Measurements from ENCODE around the gene FBXO31. TPM values are rescaled to one million over a fixed set of nuclear protein-coding genes. Genes with fewer than 3 reads are reported as not detected.

FBXO31 gene
- total and polyA plus RNA-seq, 2 donors (not counting 1 experiment from before 2014, with no cell fraction given), result 17.8 to 32.9 TPM

DNA sequence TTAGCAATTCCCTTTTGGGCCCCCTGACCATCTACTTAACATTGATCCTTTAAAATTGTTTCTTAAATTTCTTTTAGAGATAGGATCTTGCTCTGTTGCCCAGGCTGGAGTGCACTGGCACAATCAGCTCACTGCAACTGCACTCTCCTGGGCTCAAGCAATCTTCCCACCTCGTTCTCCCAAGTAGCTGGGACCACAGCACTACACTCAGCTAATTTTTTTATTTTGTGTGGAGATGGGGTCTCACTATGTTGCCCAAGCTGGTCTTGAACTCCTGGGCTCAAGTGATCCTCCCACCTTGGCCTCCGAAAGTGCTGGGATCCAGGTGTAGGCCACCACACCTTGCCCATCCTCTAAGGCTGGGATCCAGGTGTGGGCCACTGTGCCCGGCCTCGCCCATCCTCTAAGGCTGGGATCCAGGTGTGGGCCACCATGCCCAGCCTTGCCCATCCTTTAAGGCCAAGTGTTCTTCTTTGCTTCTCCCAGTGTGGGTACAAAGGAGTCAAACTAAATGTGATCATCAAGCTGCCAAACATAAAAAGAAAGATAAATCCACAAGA, 79.5 kb downstream of the FBXO31 start:
- TF ChIP-seq, protein P1, sequence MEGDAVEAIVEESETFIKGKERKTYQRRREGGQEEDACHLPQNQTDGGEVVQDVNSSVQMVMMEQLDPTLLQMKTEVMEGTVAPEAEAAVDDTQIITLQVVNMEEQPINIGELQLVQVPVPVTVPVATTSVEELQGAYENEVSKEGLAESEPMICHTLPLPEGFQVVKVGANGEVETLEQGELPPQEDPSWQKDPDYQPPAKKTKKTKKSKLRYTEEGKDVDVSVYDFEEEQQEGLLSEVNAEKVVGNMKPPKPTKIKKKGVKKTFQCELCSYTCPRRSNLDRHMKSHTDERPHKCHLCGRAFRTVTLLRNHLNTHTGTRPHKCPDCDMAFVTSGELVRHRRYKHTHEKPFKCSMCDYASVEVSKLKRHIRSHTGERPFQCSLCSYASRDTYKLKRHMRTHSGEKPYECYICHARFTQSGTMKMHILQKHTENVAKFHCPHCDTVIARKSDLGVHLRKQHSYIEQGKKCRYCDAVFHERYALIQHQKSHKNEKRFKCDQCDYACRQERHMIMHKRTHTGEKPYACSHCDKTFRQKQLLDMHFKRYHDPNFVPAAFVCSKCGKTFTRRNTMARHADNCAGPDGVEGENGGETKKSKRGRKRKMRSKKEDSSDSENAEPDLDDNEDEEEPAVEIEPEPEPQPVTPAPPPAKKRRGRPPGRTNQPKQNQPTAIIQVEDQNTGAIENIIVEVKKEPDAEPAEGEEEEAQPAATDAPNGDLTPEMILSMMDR (IDR thresholded peaks at IDR 0.05), result no peak
- TF ChIP-seq EZH2 (IDR thresholded peaks at IDR 0.05; ENCODE audit: borderline replicate concordance, insufficient read depth, low read depth, low read length, poor library complexity, severe bottlenecking), result no peak
- H3K4me3 ChIP-seq (ENCODE audit: control extremely low read depth in 1 of 5, extremely low read depth in 1 of 5, insufficient read depth in 1 of 5, low read depth in 2 of 5, low read length in 4 of 5), result no peak overlapping the region
- intact Hi-C loops (cut with micrococcal nuclease), result no loop called here
- H3K27me3 ChIP-seq (replicated peaks in 1 of 4; ENCODE audit: control extremely low read depth in 1 of 4, control insufficient read depth in 3 of 4, insufficient read depth in 4 of 4, low read length in 3 of 4), result no peaks in the 10 kb centered on the region
- no peaks in the 10 kb centered on the region for H3K36me3 ChIP-seq (replicated peaks in 1 of 2; ENCODE audit: control extremely low read depth in 1 of 2, control insufficient read depth in 1 of 2, extremely low read depth in 1 of 2, insufficient read depth in 2 of 2, low read length in 1 of 2)
- whole genome bisulfite sequencing (ENCODE audit: insufficient coverage), result 93% methylated on average over 3 of the region's 4 CpGs
- H3K4me2 ChIP-seq (replicated peaks; ENCODE audit: low read depth, low read length, poor library complexity, severe bottlenecking), result no peak overlapping the region
- H4K20me1 ChIP-seq (ENCODE audit: control insufficient read depth, insufficient read depth, low read length, poor library complexity, severe bottlenecking), result no peaks in the 10 kb centered on the region
- H2AFZ ChIP-seq (ENCODE audit: insufficient read depth, low read depth, low read length, poor library complexity, severe bottlenecking), result no peak overlapping the region
- peaks cover 0 to 6% (median 0%) of the 10 kb centered on the region in 3 donors for H3K9me3 ChIP-seq (ENCODE audit: control extremely low read depth in 1 of 3, control insufficient read depth in 2 of 3, insufficient read depth in 1 of 3, low read length in 2 of 3)
- ATAC-seq (ENCODE audit: low read depth) (no peak), DNase-seq (no peak)
- Mint-ChIP-seq H3K4me1 (no peaks in the 10 kb centered on the region), H3K4me3 (no peak overlapping the region), H3K9me3 (ENCODE audit: insufficient read depth) (no peaks in the 10 kb centered on the region), H3K27me3 (no peaks in the 10 kb centered on the region), H3K27ac (no peak overlapping the region)
- no peak overlapping the region for H3K27ac ChIP-seq (ENCODE audit: low read length in 2 of 2)
- H3K9ac ChIP-seq (ENCODE audit: low read length), result no peak overlapping the region
- H3K79me2 ChIP-seq (ENCODE audit: control insufficient read depth, insufficient read depth, low read length), result no peaks in the 10 kb centered on the region
- ChIA-PET CTCF (no interaction called here), POLR2A (no interaction called here)
- H3K4me1 ChIP-seq (ENCODE audit: control insufficient read depth in 2 of 2, insufficient read depth in 2 of 2, low read length in 2 of 2), result no peaks in the 10 kb centered on the region

DNA sequence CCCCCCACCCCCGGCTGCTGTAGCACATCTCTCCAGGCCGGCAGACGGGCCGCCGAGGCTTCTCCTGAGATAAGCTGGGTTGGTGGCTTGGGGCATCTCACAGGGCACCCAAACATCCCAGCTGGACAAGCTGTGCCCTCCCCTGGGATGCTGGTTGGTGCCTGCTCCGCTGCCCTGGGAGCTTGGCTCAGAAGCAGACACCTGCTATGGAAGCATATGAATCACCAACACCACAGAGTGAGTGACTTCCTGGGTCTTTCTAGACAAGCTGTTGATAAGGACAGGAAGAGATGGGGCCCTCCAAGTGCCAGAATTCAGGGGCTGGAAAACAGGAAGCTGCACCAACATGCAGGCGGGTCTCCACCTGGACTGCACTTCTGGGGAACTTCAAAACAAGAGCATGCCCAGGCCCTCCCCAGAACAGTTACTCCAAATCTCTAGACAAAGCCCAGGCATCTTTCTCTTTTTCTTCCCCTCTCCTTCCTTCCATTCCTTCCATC, 80.1 kb downstream of the FBXO31 start:
- WGBS (ENCODE audit: insufficient coverage), result 57% methylated on average over 2 of the region's 7 CpGs
- H3K4me2 ChIP-seq (replicated peaks; ENCODE audit: low read depth, low read length, poor library complexity, severe bottlenecking), result no peak overlapping the region
- H3K27ac ChIP-seq (ENCODE audit: low read length in 2 of 2), result no peak overlapping the region
- Mint-ChIP-seq H3K27ac (no peak overlapping the region), H3K9me3 (ENCODE audit: insufficient read depth) (no peaks in the 10 kb centered on the region), H3K4me3 (no peak overlapping the region), H3K4me1 (no peaks in the 10 kb centered on the region), H3K27me3 (no peaks in the 10 kb centered on the region)
- ChIA-PET POLR2A (no interaction called here), CTCF (no interaction called here)
- H2AFZ ChIP-seq (ENCODE audit: insufficient read depth, low read depth, low read length, poor library complexity, severe bottlenecking), result no peak overlapping the region
- peaks cover 0 to 6% (median 0%) of the 10 kb centered on the region in 3 donors for H3K9me3 ChIP-seq (ENCODE audit: control extremely low read depth in 1 of 3, control insufficient read depth in 2 of 3, insufficient read depth in 1 of 3, low read length in 2 of 3)
- ATAC-seq (ENCODE audit: low read depth) (no peak), DNase-seq (no peak)
- H3K9ac ChIP-seq (ENCODE audit: low read length), result no peak overlapping the region
- TF ChIP-seq, protein P1 (IDR thresholded peaks at IDR 0.05), result no peak
- TF ChIP-seq EZH2 (IDR thresholded peaks at IDR 0.05; ENCODE audit: borderline replicate concordance, insufficient read depth, low read depth, low read length, poor library complexity, severe bottlenecking), result no peak
- H4K20me1 ChIP-seq (ENCODE audit: control insufficient read depth, insufficient read depth, low read length, poor library complexity, severe bottlenecking), result no peaks in the 10 kb centered on the region
- H3K79me2 ChIP-seq (ENCODE audit: control insufficient read depth, insufficient read depth, low read length), result no peaks in the 10 kb centered on the region
- H3K36me3 ChIP-seq (replicated peaks in 1 of 2; ENCODE audit: control extremely low read depth in 1 of 2, control insufficient read depth in 1 of 2, extremely low read depth in 1 of 2, insufficient read depth in 2 of 2, low read length in 1 of 2), result no peaks in the 10 kb centered on the region
- H3K27me3 ChIP-seq (replicated peaks in 1 of 4; ENCODE audit: control extremely low read depth in 1 of 4, control insufficient read depth in 3 of 4, insufficient read depth in 4 of 4, low read length in 3 of 4), result no peaks in the 10 kb centered on the region
- no peak overlapping the region for H3K4me3 ChIP-seq (ENCODE audit: control extremely low read depth in 1 of 5, extremely low read depth in 1 of 5, insufficient read depth in 1 of 5, low read depth in 2 of 5, low read length in 4 of 5)
- no peaks in the 10 kb centered on the region for H3K4me1 ChIP-seq (ENCODE audit: control insufficient read depth in 2 of 2, insufficient read depth in 2 of 2, low read length in 2 of 2)
- intact Hi-C loops (cut with micrococcal nuclease), result no loop called here
